Mesenchymal stem cell (in vitro differentiated cells and primary cell): Measurements from ENCODE around the gene MRPL1.

ENCODE experiments used
- DNase-seq: peaks from one replicate; pipeline ENCODE4 v3.0.0-alpha.2; 2013
- H2AFZ ChIP-seq: one replicate; pipeline ENCODE4 v1.6.1; 2013; ENCODE audit warnings: low read depth, mild to moderate bottlenecking, control low read depth, inconsistent platforms, low read length, moderate library complexity
- H2AK5ac ChIP-seq: 2 replicates; pipeline ENCODE4 v1.6.1; 2013; ENCODE audit warnings: low read length, moderate library complexity, mild to moderate bottlenecking, inconsistent platforms; ENCODE audit not compliant: severe bottlenecking
- H2BK120ac ChIP-seq: one replicate; pipeline ENCODE4 v1.6.1; 2013; ENCODE audit warnings: low read depth, mild to moderate bottlenecking, inconsistent platforms, low read length, moderate library complexity
- H2BK12ac ChIP-seq, 2 experiments: one replicate each; pipeline ENCODE4 v1.6.1; 2013; ENCODE audit warnings: inconsistent platforms in 2 of 2, low read length in 2 of 2, mild to moderate bottlenecking in 2 of 2, moderate library complexity in 2 of 2, control low read depth in 1 of 2
- H2BK15ac ChIP-seq: one replicate; pipeline ENCODE4 v1.6.1; 2013; ENCODE audit warnings: mild to moderate bottlenecking, low read depth, inconsistent platforms; ENCODE audit not compliant: poor library complexity, severe bottlenecking
- H2BK5ac ChIP-seq: 2 replicates; pipeline ENCODE4 v1.6.1; 2013; ENCODE audit warnings: low read depth, mild to moderate bottlenecking, low read length, control low read depth, inconsistent platforms; ENCODE audit not compliant: poor library complexity, severe bottlenecking
- H3K14ac ChIP-seq, 2 experiments: one replicate each; pipeline ENCODE4 v1.6.1; 2013; ENCODE audit warnings: inconsistent platforms in 2 of 2, low read length in 2 of 2, control low read depth in 1 of 2, mild to moderate bottlenecking in 1 of 2, moderate library complexity in 1 of 2
- H3K18ac ChIP-seq, 2 experiments: one replicate each; pipeline ENCODE4 v1.6.1; 2013; ENCODE audit warnings: inconsistent platforms in 2 of 2, low read length in 2 of 2, control low read depth in 1 of 2, low read depth in 1 of 2, mild to moderate bottlenecking in 1 of 2
- H3K23ac ChIP-seq, 2 experiments: one replicate each; pipeline ENCODE4 v1.6.1; 2013; ENCODE audit warnings: inconsistent platforms in 2 of 2, low read length in 2 of 2, mild to moderate bottlenecking in 2 of 2, moderate library complexity in 2 of 2, control low read depth in 1 of 2
- H3K27ac ChIP-seq: 2 replicates; pipeline ENCODE4 v1.5.1; 2013; ENCODE audit warnings: mild to moderate bottlenecking, moderate library complexity, low read length, control low read depth, inconsistent platforms; ENCODE audit not compliant: poor library complexity, severe bottlenecking
- H3K27me3 ChIP-seq, 2 experiments: 2 replicates each; pipeline versions ENCODE4 v1.6.1 to v1.7.0; 2013; ENCODE audit warnings: low read length in 2 of 2, mild to moderate bottlenecking in 2 of 2, moderate library complexity in 2 of 2, control low read depth in 1 of 2, inconsistent platforms in 1 of 2; ENCODE audit not compliant: control insufficient read depth in 1 of 2, insufficient read depth in 1 of 2
- H3K36me3 ChIP-seq, 2 experiments: 2 replicates each; pipeline versions ENCODE4 v1.6.1 to v1.7.0; 2013; ENCODE audit warnings: low read length in 2 of 2, control low read depth in 1 of 2, inconsistent platforms in 1 of 2, low read depth in 1 of 2, mild to moderate bottlenecking in 1 of 2; ENCODE audit not compliant: insufficient read depth in 2 of 2, control insufficient read depth in 1 of 2
- H3K4ac ChIP-seq, 2 experiments: one replicate each; pipeline ENCODE4 v1.6.1; 2013; ENCODE audit warnings: inconsistent platforms in 2 of 2, low read length in 2 of 2, mild to moderate bottlenecking in 2 of 2, moderate library complexity in 2 of 2, control low read depth in 1 of 2, low read depth in 1 of 2
- H3K4me1 ChIP-seq: 2 replicates; pipeline ENCODE4 v1.6.1; 2013; ENCODE audit warnings: low read depth, low read length, control low read depth; ENCODE audit not compliant: control insufficient read depth, insufficient read depth
- H3K4me2 ChIP-seq: 2 replicates; pipeline ENCODE4 v1.6.1; 2013; ENCODE audit warnings: low read length, mild to moderate bottlenecking, inconsistent platforms; ENCODE audit not compliant: poor library complexity, severe bottlenecking
- H3K4me3 ChIP-seq, 2 experiments: 2 replicates each; pipeline versions ENCODE4 v1.5.1 to v1.7.0; 2013; ENCODE audit warnings: low read length in 2 of 2, mild to moderate bottlenecking in 2 of 2, control low read depth in 1 of 2, low read depth in 1 of 2; ENCODE audit not compliant: insufficient read depth in 1 of 2
- H3K79me1 ChIP-seq: replicated peaks from 2 replicates; pipeline ENCODE4 v1.6.1; 2013; ENCODE audit warnings: mild to moderate bottlenecking, control low read depth, low read length, inconsistent platforms; ENCODE audit not compliant: poor library complexity, severe bottlenecking
- H3K9ac ChIP-seq: 2 replicates; pipeline ENCODE4 v1.7.0; 2013; ENCODE audit warnings: mild to moderate bottlenecking, low read length, moderate library complexity
- H3K9me3 ChIP-seq: 2 replicates; pipeline ENCODE4 v1.7.0; 2013; ENCODE audit warnings: mild to moderate bottlenecking, low read length; ENCODE audit not compliant: control insufficient read depth
- H4K8ac ChIP-seq: one replicate; pipeline ENCODE4 v1.6.1; 2013; ENCODE audit warnings: inconsistent platforms, mild to moderate bottlenecking, low read length, moderate library complexity
- H4K91ac ChIP-seq: one replicate; pipeline ENCODE4 v1.6.1; 2013; ENCODE audit warnings: mild to moderate bottlenecking, low read length, inconsistent platforms
- WGBS: methylation state at CpG from one replicate; pipeline ENCODE4 v1.1.7; 2013; ENCODE audit warnings: mixed read lengths; 5-methylcytosine and 5-hydroxymethylcytosine counted together

MRPL1 gene

DNA sequence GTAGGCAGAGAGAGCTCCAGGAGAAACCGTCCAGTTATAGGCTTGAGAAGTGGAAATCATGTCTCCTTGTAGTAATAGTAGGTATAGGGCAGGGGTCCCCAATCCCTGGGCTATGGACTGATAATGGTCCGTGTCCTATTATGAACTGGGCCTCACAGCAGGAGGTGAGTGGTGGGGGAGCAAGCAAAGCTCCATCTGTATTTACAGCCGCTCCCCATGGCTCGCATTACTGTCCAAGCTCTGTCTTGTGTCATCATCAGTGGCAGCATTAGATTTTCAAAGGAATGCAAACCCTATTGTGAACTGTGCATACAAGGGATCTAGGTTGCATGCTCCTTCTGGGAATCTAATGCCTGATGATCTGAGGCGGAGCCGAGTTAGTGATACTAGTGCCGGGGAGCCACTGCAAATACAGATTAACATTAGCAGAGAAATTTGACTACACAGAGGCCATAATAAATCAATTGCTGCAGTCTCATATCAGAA, 67.6 kb downstream of the MRPL1 start:
- no peak overlapping the region for H2BK5ac ChIP-seq
- H3K36me3 ChIP-seq = peaks cover 0 to 15% of the 10 kb centered on the region in 2 experiments
- H3K23ac ChIP-seq = no peak overlapping the region
- H3K27ac ChIP-seq = no peak overlapping the region
- H2BK15ac ChIP-seq = no peak overlapping the region
- no peak overlapping the region for H3K9ac ChIP-seq
- DNase-seq = no peak
- peaks cover 12% of the 10 kb centered on the region for H3K9me3 ChIP-seq
- H3K4me1 ChIP-seq = no peaks in the 10 kb centered on the region
- H3K4me2 ChIP-seq = no peak overlapping the region
- H3K14ac ChIP-seq = no peak overlapping the region
- no peak overlapping the region for H3K18ac ChIP-seq
- H3K4me3 ChIP-seq = no peak overlapping the region
- WGBS = 89% methylated on average over 7 of the region's 7 CpGs
- H3K79me1 ChIP-seq = peaks cover 8% of the 10 kb centered on the region
- peak overlapping the region; percentile 30 for H2BK120ac ChIP-seq
- H2AFZ ChIP-seq = no peak overlapping the region
- no peak overlapping the region for H4K8ac ChIP-seq
- H3K4ac ChIP-seq = no peak overlapping the region
- H3K27me3 ChIP-seq = no peaks in the 10 kb centered on the region
- no peak overlapping the region for H4K91ac ChIP-seq
- H2BK12ac ChIP-seq = no peak overlapping the region
- H2AK5ac ChIP-seq = no peak overlapping the region

DNA sequence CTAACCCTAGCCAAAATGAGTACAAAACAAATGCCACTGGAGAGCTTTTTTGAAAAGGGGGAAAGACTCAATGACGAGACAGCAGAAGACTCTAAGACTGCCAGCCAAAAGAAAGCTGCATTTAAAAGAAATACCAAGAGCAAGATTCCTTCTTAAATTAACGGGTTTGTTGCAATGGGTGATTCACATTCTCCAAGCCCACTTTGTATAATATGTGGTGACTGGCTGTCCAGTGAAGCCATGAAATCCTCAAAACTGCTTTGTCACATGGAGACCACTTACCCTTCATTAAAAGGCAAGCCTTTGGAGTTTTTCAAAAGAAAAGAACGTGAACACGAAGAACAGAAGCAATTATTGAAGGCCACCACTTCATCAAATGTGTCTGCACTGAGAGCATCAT, 68.2 kb downstream of the MRPL1 start:
- H4K91ac ChIP-seq = no peak overlapping the region
- no peak overlapping the region for H3K4me3 ChIP-seq
- H3K14ac ChIP-seq = no peak overlapping the region
- no peak overlapping the region for H3K23ac ChIP-seq
- no peak overlapping the region for H2BK15ac ChIP-seq
- H3K9me3 ChIP-seq = peaks cover 5% of the 10 kb centered on the region
- H4K8ac ChIP-seq = no peak overlapping the region
- H3K4me1 ChIP-seq = no peaks in the 10 kb centered on the region
- WGBS = 73% methylated on average over 3 of the region's 4 CpGs
- no peak overlapping the region for H2BK120ac ChIP-seq
- H3K4me2 ChIP-seq = no peak overlapping the region
- no peak overlapping the region for H3K18ac ChIP-seq
- H3K9ac ChIP-seq = no peak overlapping the region
- H3K27ac ChIP-seq = no peak overlapping the region
- H2BK5ac ChIP-seq = no peak overlapping the region
- peak; percentile 62 for DNase-seq
- H3K4ac ChIP-seq = no peak overlapping the region
- H3K79me1 ChIP-seq = peaks cover 8% of the 10 kb centered on the region
- no peak overlapping the region for H2BK12ac ChIP-seq
- no peaks in the 10 kb centered on the region for H3K27me3 ChIP-seq
- H2AFZ ChIP-seq = no peak overlapping the region
- H2AK5ac ChIP-seq = no peak overlapping the region
- peaks cover 0 to 15% of the 10 kb centered on the region in 2 experiments for H3K36me3 ChIP-seq

DNA sequence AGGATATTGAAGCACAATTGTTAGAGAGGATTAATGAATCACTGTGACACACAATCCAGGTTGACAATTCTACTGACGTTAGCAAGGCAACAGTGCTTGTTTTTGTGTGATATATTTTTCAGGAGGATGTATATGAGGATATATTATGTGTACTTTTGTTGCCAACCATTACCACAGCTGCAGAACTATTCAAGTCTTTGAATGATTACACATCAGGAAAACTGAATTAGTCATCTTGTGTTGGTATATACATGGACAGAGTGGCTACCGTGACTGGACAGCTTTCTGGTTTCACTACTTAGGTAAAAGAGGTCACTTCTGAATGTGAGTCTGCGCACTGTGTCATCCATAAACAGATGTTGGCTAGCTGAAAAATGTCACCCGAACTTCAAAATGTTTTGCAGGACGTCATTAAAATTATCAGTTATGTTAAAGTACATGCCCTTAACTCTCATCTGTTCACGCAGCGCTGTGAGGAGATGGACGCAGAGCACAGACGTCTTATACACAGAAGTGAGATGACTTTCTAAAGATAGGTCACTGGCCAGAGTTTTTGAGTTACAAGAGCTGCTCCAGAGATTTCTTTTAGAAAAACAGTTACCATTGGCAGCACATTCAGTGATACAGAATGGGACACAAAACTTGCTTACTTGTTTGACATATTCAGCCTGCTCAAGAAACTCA, 69.0 kb downstream of the MRPL1 start:
- no peaks in the 10 kb centered on the region for H3K27me3 ChIP-seq
- no peak overlapping the region for H4K91ac ChIP-seq
- H3K18ac ChIP-seq = no peak overlapping the region
- H4K8ac ChIP-seq = no peak overlapping the region
- no peak overlapping the region for H3K4me2 ChIP-seq
- H2AK5ac ChIP-seq = no peak overlapping the region
- no peak overlapping the region for H2BK15ac ChIP-seq
- H3K27ac ChIP-seq = no peak overlapping the region
- no peaks in the 10 kb centered on the region for H3K9me3 ChIP-seq
- no peak overlapping the region for H3K4me3 ChIP-seq
- H3K23ac ChIP-seq = no peak overlapping the region
- H2BK120ac ChIP-seq = no peak overlapping the region
- no peak overlapping the region for H2AFZ ChIP-seq
- no peaks in the 10 kb centered on the region for H3K4me1 ChIP-seq
- peaks cover 0 to 18% of the 10 kb centered on the region in 2 experiments for H3K36me3 ChIP-seq
- no peak overlapping the region for H3K9ac ChIP-seq
- peak; percentile 95 for DNase-seq
- no peak overlapping the region for H2BK5ac ChIP-seq
- H3K79me1 ChIP-seq = peaks cover 4% of the 10 kb centered on the region
- H3K4ac ChIP-seq = no peak overlapping the region
- H2BK12ac ChIP-seq = no peak overlapping the region
- no peak overlapping the region for H3K14ac ChIP-seq
- WGBS = 25% methylated on average over 9 of the region's 9 CpGs

DNA sequence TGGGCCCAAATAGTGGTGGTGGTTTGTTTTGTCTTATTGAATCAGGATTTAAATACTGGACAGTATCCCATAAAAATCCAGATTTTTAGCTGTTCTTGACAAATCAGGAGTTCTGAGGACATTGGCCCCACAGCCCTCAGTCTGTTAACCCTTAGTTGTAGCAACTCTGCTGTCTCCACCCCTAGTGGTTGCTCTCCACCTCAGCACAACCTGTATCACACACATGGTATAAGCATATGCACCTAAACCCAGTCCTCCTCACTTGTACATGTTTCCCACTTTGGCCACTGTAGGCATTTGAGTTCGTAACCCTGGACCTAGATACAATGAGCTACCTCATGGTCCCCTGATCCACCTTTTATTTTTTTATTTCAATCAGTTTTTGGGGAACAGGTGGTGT, 75.9 kb downstream of the MRPL1 start:
- Histone ChIP-seq H3K4ac (no peak overlapping the region), H3K4me1 (no peaks in the 10 kb centered on the region), H2BK120ac (no peak overlapping the region), H2BK5ac (no peak overlapping the region), H3K36me3 (peaks cover 0 to 13% of the 10 kb centered on the region in 2 experiments), H3K9me3 (no peaks in the 10 kb centered on the region), H3K27ac (no peak overlapping the region), H3K23ac (no peak overlapping the region), H3K4me2 (no peak overlapping the region), H4K8ac (no peak overlapping the region), H3K9ac (no peak overlapping the region), H3K4me3 (no peak overlapping the region), H2BK12ac (no peak overlapping the region), H2AFZ (no peak overlapping the region), H3K18ac (no peak overlapping the region), H3K14ac (no peak overlapping the region), H4K91ac (no peak overlapping the region), H2AK5ac (no peak overlapping the region), H3K79me1 (peaks cover 14% of the 10 kb centered on the region), H2BK15ac (no peak overlapping the region), H3K27me3 (no peaks in the 10 kb centered on the region)
- 100% methylated on average over 1 of the region's 1 CpG for WGBS
- DNase-seq = no peak
